Measurements from ENCODE around the gene CD300LG. TPM values are rescaled to one million over a fixed set of nuclear protein-coding genes. Genes with fewer than 3 reads are reported as not detected.

CD300LG gene
- total RNA-seq, 1 experiment from 2014 or later: not detected

DNA sequence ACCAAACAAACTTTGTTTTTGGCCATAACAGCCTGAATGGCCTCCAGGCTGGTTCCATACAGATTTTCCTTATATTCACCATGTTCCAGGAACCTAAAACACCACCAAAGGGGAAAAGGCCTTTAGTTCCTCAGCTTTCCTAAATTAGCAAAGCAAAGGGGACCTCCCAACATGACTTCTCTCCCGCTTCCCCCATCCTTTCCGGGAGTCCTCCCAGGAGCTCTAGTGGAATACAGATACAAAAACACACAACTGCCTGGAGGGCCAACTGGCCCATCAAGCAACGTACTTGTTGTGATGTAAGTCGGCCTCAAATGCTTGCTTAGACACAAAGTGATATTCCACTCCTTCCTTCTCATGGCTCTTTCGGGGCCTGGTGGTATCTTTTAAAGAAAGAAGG is 36.2 kb upstream of the CD300LG start:
- ChIA-PET RAD21 (ENCODE audit: low non-redundant PET in 1 of 2, low total read pairs in 2 of 2, uncharacterized antibody in 2 of 2, unreplicated experiment in 2 of 2) (no interaction called here), POLR2A (no interaction called here), CTCF (interaction anchor here (1.6 kb wide), 1 partner anchor 35 kb away, joined by 3 read pairs; no protein-coding TSS in a partner anchor)
- Histone ChIP-seq H3K9ac (ENCODE audit: low read length) (no peak overlapping the region), H3K4me3 (replicated peaks in 1 of 2; ENCODE audit: low read depth in 1 of 2, low read length in 2 of 2) (no peak overlapping the region), H3K36me3 (ENCODE audit: control insufficient read depth in 1 of 2, insufficient read depth in 2 of 2, low read length in 2 of 2) (peaks cover 2 to 27% of the 10 kb centered on the region in 2 experiments; a peak in 3 of 4 replicates), H3K27me3 (ENCODE audit: insufficient read depth, low read length) (no peaks in the 10 kb centered on the region), H3K4me2 (ENCODE audit: low read length) (no peak overlapping the region), H3K9me2 (ENCODE audit: insufficient read depth) (no peaks in the 10 kb centered on the region), H3K9me3 (ENCODE audit: control insufficient read depth in 1 of 2, insufficient read depth in 1 of 2, low read depth in 1 of 2, low read length in 2 of 2) (no peaks in the 10 kb centered on the region), H3K4me1 (ENCODE audit: control insufficient read depth in 1 of 2, insufficient read depth in 2 of 2, low read length in 2 of 2) (peaks cover 0 to 9% of the 10 kb centered on the region in 2 experiments; a peak in 1 of 4 replicates), H2AFZ (ENCODE audit: low read depth, low read length, poor library complexity, severe bottlenecking) (no peak overlapping the region), H4K20me1 (ENCODE audit: insufficient read depth) (no peaks in the 10 kb centered on the region), H3K27ac (ENCODE audit: low read depth, low read length) (no peak overlapping the region), H3K79me2 (ENCODE audit: insufficient read depth, low read length) (no peaks in the 10 kb centered on the region)
- BruUV-seq (replicated peaks): no TSS peak
- DNase-seq (ENCODE audit: low read depth, low spot score) (no peak), ATAC-seq (no peak)
- intact Hi-C loops (cut with micrococcal nuclease): no loop called here
- no peak for TF ChIP-seq CBX3 (IDR thresholded peaks at IDR 0.05; ENCODE audit: low read depth)
- TF ChIP-seq SP1 (IDR thresholded peaks at IDR 0.05; ENCODE audit: low read depth): no peak
- no peak for TF ChIP-seq RAD21 (IDR thresholded peaks at IDR 0.05; ENCODE audit: low read depth)
- no peak for TF ChIP-seq ZNF274 (IDR thresholded peaks at IDR 0.05; ENCODE audit: low read depth, low read length)
- TF ChIP-seq EGR1 (IDR thresholded peaks at IDR 0.05; ENCODE audit: low read depth): no peak
- no peak for TF ChIP-seq SRF (IDR thresholded peaks at IDR 0.05; ENCODE audit: low read depth)
- TF ChIP-seq, protein P1, sequence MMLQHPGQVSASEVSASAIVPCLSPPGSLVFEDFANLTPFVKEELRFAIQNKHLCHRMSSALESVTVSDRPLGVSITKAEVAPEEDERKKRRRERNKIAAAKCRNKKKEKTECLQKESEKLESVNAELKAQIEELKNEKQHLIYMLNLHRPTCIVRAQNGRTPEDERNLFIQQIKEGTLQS (IDR thresholded peaks at IDR 0.05): no peak
- no peak for TF ChIP-seq TCF7L2 (IDR thresholded peaks at IDR 0.05; ENCODE audit: borderline replicate concordance, extremely low read depth, insufficient read depth, insufficient read length)
- no peak for TF ChIP-seq SIN3A (IDR thresholded peaks at IDR 0.05; ENCODE audit: low read depth)
- no peak for TF ChIP-seq ELF1 (IDR thresholded peaks at IDR 0.05; ENCODE audit: borderline replicate concordance, low read depth)
- TF ChIP-seq POLR2AphosphoS5 (IDR thresholded peaks at IDR 0.05; ENCODE audit: low read depth, low read length): no peak
